ENCODE data around the gene MFAP1.
A peak's percentile ranks its signal among the peaks of the same experiment; 100 is the strongest.
"Not testable (repeated sequence)": the region's sequence is repeated elsewhere in the genome, so short reads cannot be mapped to it uniquely, and the experiment has no call there.

Gene MFAP1

GRCh38 chr15:43815064-43815463, 9.4 kb downstream of the MFAP1 start:
- DNase-seq: not testable (repeated sequence)

GRCh38 chr15:43808960-43809678, 15.4 kb downstream of the MFAP1 start:
- no peak for DNase-seq

GRCh38 chr15:43808435-43808950, 16.0 kb downstream of the MFAP1 start:
- no peak for DNase-seq

GRCh38 chr15:43802676-43803075, 21.8 kb downstream of the MFAP1 start:
- DNase-seq: not testable (repeated sequence)

GRCh38 chr15:43800286-43801141, 24.0 kb downstream of the MFAP1 start, which contains the start of gene HYPK:
HYPK (plus strand) TSS chr15:43800599; CDS start chr15:43800623, 24 bp downstream.
- DNase-seq: peak; percentile 90

- no peak for DNase-seq
Measured at GRCh38 chr15:43799945-43800285, 24.6 kb downstream of the MFAP1 start, which contains the start of gene SERINC4. SERINC4 (minus strand) TSS chr15:43800220; CDS start chr15:43799986, 234 bp downstream.

GRCh38 chr15:43799209-43799944, 25.1 kb downstream of the MFAP1 start:
- no peak for DNase-seq

GRCh38 chr15:43796566-43796965, 27.9 kb downstream of the MFAP1 start:
- DNase-seq: no peak

GRCh38 chr15:43795997-43796396, 28.5 kb downstream of the MFAP1 start:
- no peak for DNase-seq

- DNase-seq: no peak
Measured at GRCh38 chr15:43795197-43795596, 29.3 kb downstream of the MFAP1 start.

- no peak for DNase-seq
Measured at GRCh38 chr15:43794269-43795037, 30.0 kb downstream of the MFAP1 start.

GRCh38 chr15:43793647-43794046, 30.8 kb downstream of the MFAP1 start:
- DNase-seq: no peak

GRCh38 chr15:43792761-43793476, 31.6 kb downstream of the MFAP1 start:
- DNase-seq: no peak

- peak; percentile 99 for DNase-seq
Measured at GRCh38 chr15:43791993-43792760, 32.3 kb downstream of the MFAP1 start, which contains the start of gene SERF2. SERF2 (plus strand) TSS chr15:43792320; CDS start chr15:43792377, 57 bp downstream.

- no peak for DNase-seq
Measured at GRCh38 chr15:43789409-43789808, 35.1 kb downstream of the MFAP1 start.

- DNase-seq: no peak
Measured at GRCh38 chr15:43779016-43779415, 45.5 kb downstream of the MFAP1 start.

- peak; percentile 80 for DNase-seq
Measured at GRCh38 chr15:43777267-43777914, 47.1 kb downstream of the MFAP1 start.

GRCh38 chr15:43776718-43777266, 47.7 kb downstream of the MFAP1 start, which contains the start of gene ELL3:
ELL3 (minus strand) TSS chr15:43776966; CDS start chr15:43776901, 65 bp downstream.
- DNase-seq: peak; percentile 74

- DNase-seq: no peak
Measured at GRCh38 chr15:43776101-43776717, 48.3 kb downstream of the MFAP1 start.

Measured in activated CD4-positive, alpha-beta T cell treated with anti-CD3 and anti-CD28 coated beads, Interleukin-2, amount 50 U/mL, for 1 hour (primary cell).